GM18507 (cell line): ENCODE measurements around the gene ARGFX.
"Not testable (repeated sequence)": the region's sequence is repeated elsewhere in the genome, so short reads cannot be mapped to it uniquely, and the experiment has no call there.

Source experiments
- DNase-seq: peaks from one replicate; pipeline ENCODE4 v3.0.0; 2011; ENCODE audit warnings: low read depth; ENCODE audit not compliant: insufficient read length; ENCODE audit errors: extremely low spot score
- FAIRE-seq: peaks from 2 replicates; lab custom pipeline; 2011; peaks lifted over from hg19 to GRCh38; lab: Jason Lieb, UNC

ARGFX gene

DNA sequence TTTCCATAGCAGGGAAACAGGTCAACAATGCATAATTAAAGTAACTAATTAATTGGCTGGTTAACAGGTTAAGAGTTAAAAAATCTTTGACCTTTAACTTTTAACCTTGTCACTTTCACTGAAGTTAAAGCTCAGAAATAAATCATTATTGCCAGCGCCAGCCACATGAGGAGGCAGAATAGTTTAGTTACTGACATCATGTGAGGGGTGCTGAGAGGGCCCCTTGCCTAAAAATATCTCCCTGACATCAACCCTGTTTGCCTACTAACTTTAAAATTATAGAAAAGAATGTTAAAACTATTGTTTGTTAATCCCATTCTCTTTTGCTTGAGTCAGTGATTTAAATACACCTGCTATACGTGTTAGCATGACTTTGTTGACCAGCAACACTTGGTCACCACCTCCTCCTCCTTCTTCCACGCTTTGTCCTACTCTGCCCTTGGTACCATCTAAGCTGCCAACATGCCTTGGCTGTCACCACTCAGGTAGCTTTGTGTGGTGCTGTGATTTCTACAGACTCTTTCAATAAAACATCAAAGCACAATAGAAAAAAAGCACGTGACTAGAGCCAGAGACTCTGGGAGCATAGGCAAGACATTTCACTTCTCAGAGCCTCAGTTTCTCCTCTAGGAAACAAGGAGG lies 28.1 kb downstream of the ARGFX start:
- no peak for DNase-seq
- no peak for FAIRE-seq

- FAIRE-seq: no peak
Observed at GRCh38 chr3:121598564-121598963, 30.8 kb downstream of the ARGFX start.

DNA sequence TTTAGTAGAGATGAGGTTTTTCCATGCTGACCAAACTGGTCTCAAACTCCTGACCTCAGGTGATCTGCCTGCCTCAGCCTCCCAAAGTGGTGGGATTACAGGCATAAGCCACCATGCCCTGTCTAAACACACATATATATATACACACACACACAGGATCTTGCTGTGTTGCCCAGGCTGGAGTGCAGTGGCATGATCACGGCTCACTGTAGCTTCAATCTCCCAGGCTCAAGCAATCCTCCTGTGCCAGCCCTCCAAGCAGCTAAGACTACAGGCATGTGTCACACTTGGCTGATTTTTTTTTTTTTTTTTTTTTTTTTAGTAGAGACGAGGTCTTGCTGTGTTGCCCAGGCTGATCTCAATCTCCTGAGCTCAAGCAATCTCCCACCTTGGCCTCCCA lies 32.2 kb downstream of the ARGFX start:
- not testable (repeated sequence) for FAIRE-seq

More at GRCh38 chr3:121598564-121598963, 30.8 kb downstream of the ARGFX start:
- DNase-seq: no peak

DNA sequence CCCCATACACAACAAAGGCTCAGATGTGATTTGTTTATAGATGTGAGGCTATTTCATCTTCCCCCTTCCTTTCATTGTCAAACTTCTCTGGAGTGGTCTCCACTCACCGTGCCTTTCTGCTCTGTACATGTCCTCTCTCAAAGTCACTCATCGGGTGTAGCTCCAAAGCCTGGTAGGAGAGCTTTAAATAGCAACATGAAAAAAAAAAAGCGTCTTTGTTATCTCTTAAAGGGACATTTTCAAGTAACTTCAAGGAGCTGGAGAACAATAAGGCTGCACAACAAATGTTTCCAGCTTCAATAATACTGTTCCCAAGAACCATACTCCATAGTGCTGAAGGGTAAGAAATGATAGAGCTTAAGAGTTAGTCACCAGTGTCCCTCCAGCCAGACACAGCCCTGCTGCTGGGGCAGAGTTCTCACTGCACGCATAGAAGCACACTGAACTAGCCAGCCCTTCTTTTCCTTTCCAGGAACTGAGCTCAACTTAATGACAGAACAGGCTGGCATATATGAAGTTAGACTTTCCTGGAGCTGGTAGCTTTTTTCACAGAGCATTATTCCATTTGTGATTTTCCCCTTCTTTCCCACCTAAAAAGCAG lies 33.6 kb downstream of the ARGFX start:
- no peak for FAIRE-seq

More for the DNA sequence above, 32.2 kb downstream of the ARGFX start:
- DNase-seq: not testable (repeated sequence)

DNA sequence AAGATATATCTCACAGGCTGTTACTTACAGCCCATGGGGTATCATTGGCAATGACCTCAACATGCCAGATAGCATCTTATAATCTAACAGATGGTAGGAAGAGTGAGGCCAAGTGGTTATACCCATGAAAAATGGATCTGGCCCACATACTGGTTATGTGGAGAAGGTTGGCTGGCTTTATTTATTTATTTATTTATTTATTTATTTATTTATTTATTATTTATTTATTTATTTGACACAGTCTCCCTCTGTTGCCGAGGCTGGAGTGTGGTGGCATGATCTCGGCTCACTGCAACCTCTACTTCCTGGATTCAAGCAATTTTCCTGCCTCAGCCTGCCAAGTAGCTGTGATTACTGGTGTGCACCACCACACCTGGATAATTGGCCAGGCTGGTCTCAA lies 37.0 kb downstream of the ARGFX start:
- no peak for FAIRE-seq
- no peak for DNase-seq

More for the DNA sequence above, 33.6 kb downstream of the ARGFX start:
- DNase-seq: no peak

DNA sequence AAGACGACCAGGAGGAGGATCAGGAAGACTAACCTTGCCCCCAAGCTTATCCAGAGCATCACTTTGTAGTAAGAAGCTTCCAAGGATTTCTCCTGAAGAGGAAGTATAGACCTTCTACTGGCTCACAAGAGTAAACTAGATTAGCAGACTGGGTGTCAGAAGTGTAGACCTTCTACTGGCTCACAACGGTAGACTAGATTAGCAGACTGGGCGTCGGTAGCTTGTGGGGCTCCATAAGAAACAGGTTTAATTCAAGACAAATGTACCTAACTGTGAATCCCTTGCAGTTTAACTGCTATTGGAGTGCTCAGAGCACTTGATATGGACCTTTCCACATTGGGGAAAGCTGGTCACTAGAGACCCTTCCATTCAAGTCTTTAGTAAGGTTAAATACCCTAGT lies 38.4 kb downstream of the ARGFX start:
- DNase-seq: no peak
- no peak for FAIRE-seq
